KMS-11 (cell line): ENCODE measurements around the gene SLC16A6.

Experiments used
- H2AFZ ChIP-seq: fragments of 200-600 bp; sonication (generic); 2 replicates; pipeline ENCODE4 v1.6.1; 2016; ENCODE audit warnings: antibody characterized with exemption, mixed run types, low read depth
- H3K27ac ChIP-seq: fragments of 200-600 bp; sonication (generic); 2 replicates; pipeline ENCODE4 v1.6.1; 2016; ENCODE audit warnings: mild to moderate bottlenecking, mixed run types
- H3K27me3 ChIP-seq: fragments of 200-600 bp; sonication (generic); 2 replicates; pipeline ENCODE4 v1.6.1; 2017; ENCODE audit warnings: mild to moderate bottlenecking, low read depth, mixed run types, moderate library complexity; ENCODE audit not compliant: insufficient read depth
- H3K36me3 ChIP-seq: fragments of 200-600 bp; sonication (generic); 2 replicates; pipeline ENCODE4 v1.6.1; 2017; ENCODE audit warnings: mild to moderate bottlenecking, mixed run types; ENCODE audit not compliant: insufficient read depth
- H3K4me1 ChIP-seq: fragments of 200-600 bp; sonication (generic); 2 replicates; pipeline ENCODE4 v1.6.1; 2016; ENCODE audit warnings: mild to moderate bottlenecking, low read depth, mixed run types; ENCODE audit not compliant: poor library complexity, severe bottlenecking
- H3K4me2 ChIP-seq: fragments of 200-600 bp; sonication (generic); 2 replicates; pipeline ENCODE4 v1.7.0; 2016; ENCODE audit warnings: mild to moderate bottlenecking, mixed run types
- H3K4me3 ChIP-seq: fragments of 200-600 bp; sonication (generic); IDR thresholded peaks from 2 replicates; pipeline ENCODE4 v1.6.1; 2017; ENCODE audit warnings: low read depth, low read length, mixed read lengths; ENCODE audit not compliant: insufficient read depth
- H3K79me2 ChIP-seq: fragments of 200-600 bp; sonication (generic); 2 replicates; pipeline ENCODE4 v1.6.1; 2016; ENCODE audit warnings: low read depth, mixed run types; ENCODE audit not compliant: insufficient read depth
- H3K9ac ChIP-seq: fragments of 200-600 bp; sonication (generic); 2 replicates; pipeline ENCODE4 v1.6.1; 2016; ENCODE audit warnings: mild to moderate bottlenecking, mixed run types
- H4K20me1 ChIP-seq: fragments of 200-600 bp; sonication (generic); 2 replicates; pipeline ENCODE4 v1.6.1; 2016; ENCODE audit warnings: mild to moderate bottlenecking, mixed run types; ENCODE audit not compliant: insufficient read depth
- CTCF ChIP-seq: fragments of 200-600 bp; sonication (generic); conservative IDR thresholded peaks from 2 replicates; pipeline ENCODE4 v1.6.1; 2017; ENCODE audit warnings: low read depth, mild to moderate bottlenecking, antibody characterized with exemption, low read length, moderate library complexity, mixed read lengths

The SLC16A6 gene

GRCh38 chr17:68298601-68299000 is 7.7 kb upstream of the SLC16A6 start:
- TF ChIP-seq CTCF: no peak
- peaks cover 5% of the 10 kb centered on the region for H3K4me1 ChIP-seq

GRCh38 chr17:68297195-68297594 is 6.3 kb upstream of the SLC16A6 start:
- Histone ChIP-seq H3K79me2 (no peaks in the 10 kb centered on the region; the same call in 1 of the 2 replicates), H3K9ac (no peak overlapping the region), H3K4me1 (peaks cover 11% of the 10 kb centered on the region), H3K4me3 (no peak overlapping the region), H4K20me1 (no peaks in the 10 kb centered on the region), H3K27me3 (no peaks in the 10 kb centered on the region), H2AFZ (no peak overlapping the region), H3K4me2 (no peak overlapping the region), H3K36me3 (no peaks in the 10 kb centered on the region), H3K27ac (no peak overlapping the region)
- TF ChIP-seq CTCF: no peak

More at GRCh38 chr17:68298601-68299000, 7.7 kb upstream of the SLC16A6 start:
- no peaks in the 10 kb centered on the region for H4K20me1 ChIP-seq
- no peaks in the 10 kb centered on the region for H3K36me3 ChIP-seq
- H2AFZ ChIP-seq: no peak overlapping the region
- H3K9ac ChIP-seq: no peak overlapping the region
- no peaks in the 10 kb centered on the region for H3K27me3 ChIP-seq
- H3K4me2 ChIP-seq: no peak overlapping the region
- no peak overlapping the region for H3K27ac ChIP-seq
- H3K79me2 ChIP-seq: no peaks in the 10 kb centered on the region; the same call in 1 of the 2 replicates
- no peak overlapping the region for H3K4me3 ChIP-seq

GRCh38 chr17:68296217-68297191 is 5.6 kb upstream of the SLC16A6 start:
- no peak overlapping the region for H3K27ac ChIP-seq

DNA sequence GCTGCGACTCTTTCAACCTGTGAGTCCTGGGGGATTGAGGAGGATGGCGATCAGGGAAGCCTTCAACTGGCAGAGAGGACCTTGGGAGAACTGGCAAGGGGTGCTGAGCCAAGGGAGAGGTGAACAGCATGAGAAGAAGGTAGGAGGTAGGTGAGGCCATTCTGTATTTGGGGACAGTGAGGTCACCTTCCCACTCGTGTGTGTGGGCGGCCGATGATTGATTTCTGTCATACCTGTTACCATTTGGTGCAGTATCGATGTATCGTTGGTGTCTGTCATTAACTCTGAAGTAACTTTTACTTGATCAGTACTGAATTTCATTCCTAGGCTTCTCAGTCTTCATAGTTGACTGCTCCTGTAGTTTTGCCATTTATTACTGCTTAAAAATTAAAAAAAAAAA is 4.2 kb upstream of the SLC16A6 start:
- Histone ChIP-seq H3K27ac (no peak overlapping the region), H3K27me3 (no peaks in the 10 kb centered on the region), H3K4me2 (no peak overlapping the region)

More at GRCh38 chr17:68296217-68297191, 5.6 kb upstream of the SLC16A6 start:
- no peaks in the 10 kb centered on the region; the same call in 1 of the 2 replicates for H3K79me2 ChIP-seq
- TF ChIP-seq CTCF: no peak
- H3K4me1 ChIP-seq: peaks cover 11% of the 10 kb centered on the region
- H3K27me3 ChIP-seq: no peaks in the 10 kb centered on the region
- H4K20me1 ChIP-seq: no peaks in the 10 kb centered on the region
- no peak overlapping the region for H3K4me3 ChIP-seq
- no peaks in the 10 kb centered on the region for H3K36me3 ChIP-seq
- H3K9ac ChIP-seq: no peak overlapping the region
- H3K4me2 ChIP-seq: no peak overlapping the region
- H2AFZ ChIP-seq: no peak overlapping the region

More for the DNA sequence above, 4.2 kb upstream of the SLC16A6 start:
- H3K36me3 ChIP-seq: no peaks in the 10 kb centered on the region
- TF ChIP-seq CTCF: no peak
- H3K9ac ChIP-seq: no peak overlapping the region
- H4K20me1 ChIP-seq: no peaks in the 10 kb centered on the region
- no peaks in the 10 kb centered on the region; the same call in 1 of the 2 replicates for H3K79me2 ChIP-seq
- no peak overlapping the region for H3K4me3 ChIP-seq
- H2AFZ ChIP-seq: no peak overlapping the region
- H3K4me1 ChIP-seq: peaks cover 12% of the 10 kb centered on the region
